Measurements from ENCODE around the gene MLYCD. TPM values are rescaled to one million over a fixed set of nuclear protein-coding genes. Genes with fewer than 3 reads are reported as not detected.
"Not testable (repeated sequence)": the region's sequence is repeated elsewhere in the genome, so short reads cannot be mapped to it uniquely, and the experiment has no call there.

The MLYCD gene
- total and polyA plus RNA-seq, 2 donors from 2014 or later = 8.8 to 9.1 TPM

DNA sequence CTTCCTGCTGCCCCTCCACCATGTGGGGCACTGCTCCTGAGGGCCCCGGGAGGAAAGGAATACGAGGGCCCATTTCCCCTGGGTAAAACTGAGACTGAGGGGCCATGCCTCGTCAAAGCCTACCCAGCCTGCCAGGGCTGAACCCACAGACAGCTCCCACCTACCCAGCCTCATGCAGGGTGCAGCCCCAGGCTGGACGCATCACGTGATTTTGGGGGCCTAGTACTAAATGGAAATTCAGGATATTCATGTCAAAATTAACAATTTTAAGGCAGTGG lies 50.7 kb downstream of the MLYCD start:
- Histone ChIP-seq H3K36me3 (ENCODE audit: control insufficient read depth in 2 of 3, insufficient read depth in 3 of 3, low read length in 3 of 3) (no peaks in the 10 kb centered on the region), H3K27me3 (ENCODE audit: control insufficient read depth, insufficient read depth, low read length) (no peaks in the 10 kb centered on the region), H3K9ac (ENCODE audit: low read length in 3 of 3) (no peak overlapping the region), H3K27ac (ENCODE audit: low read depth in 2 of 2, low read length in 2 of 2) (no peak overlapping the region), H3K9me3 (ENCODE audit: control insufficient read depth in 2 of 3, insufficient read depth in 1 of 3, low read length in 3 of 3) (no peaks in the 10 kb centered on the region), H3K4me3 (ENCODE audit: low read length in 3 of 3) (no peak overlapping the region), H3K4me1 (ENCODE audit: control insufficient read depth in 2 of 3, insufficient read depth in 2 of 3, low read depth in 1 of 3, low read length in 3 of 3) (peaks cover 0 to 19% (median 5%) of the 10 kb centered on the region in 3 donors)
- intact Hi-C loops (cut with DNase I) = no loop called here
- DNase-seq (no peak), FAIRE-seq (no peak)
- TF ChIP-seq, protein P1, sequence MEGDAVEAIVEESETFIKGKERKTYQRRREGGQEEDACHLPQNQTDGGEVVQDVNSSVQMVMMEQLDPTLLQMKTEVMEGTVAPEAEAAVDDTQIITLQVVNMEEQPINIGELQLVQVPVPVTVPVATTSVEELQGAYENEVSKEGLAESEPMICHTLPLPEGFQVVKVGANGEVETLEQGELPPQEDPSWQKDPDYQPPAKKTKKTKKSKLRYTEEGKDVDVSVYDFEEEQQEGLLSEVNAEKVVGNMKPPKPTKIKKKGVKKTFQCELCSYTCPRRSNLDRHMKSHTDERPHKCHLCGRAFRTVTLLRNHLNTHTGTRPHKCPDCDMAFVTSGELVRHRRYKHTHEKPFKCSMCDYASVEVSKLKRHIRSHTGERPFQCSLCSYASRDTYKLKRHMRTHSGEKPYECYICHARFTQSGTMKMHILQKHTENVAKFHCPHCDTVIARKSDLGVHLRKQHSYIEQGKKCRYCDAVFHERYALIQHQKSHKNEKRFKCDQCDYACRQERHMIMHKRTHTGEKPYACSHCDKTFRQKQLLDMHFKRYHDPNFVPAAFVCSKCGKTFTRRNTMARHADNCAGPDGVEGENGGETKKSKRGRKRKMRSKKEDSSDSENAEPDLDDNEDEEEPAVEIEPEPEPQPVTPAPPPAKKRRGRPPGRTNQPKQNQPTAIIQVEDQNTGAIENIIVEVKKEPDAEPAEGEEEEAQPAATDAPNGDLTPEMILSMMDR (IDR thresholded peaks at IDR 0.05; ENCODE audit: borderline replicate concordance, extremely low read depth, insufficient read depth) = no peak

DNA sequence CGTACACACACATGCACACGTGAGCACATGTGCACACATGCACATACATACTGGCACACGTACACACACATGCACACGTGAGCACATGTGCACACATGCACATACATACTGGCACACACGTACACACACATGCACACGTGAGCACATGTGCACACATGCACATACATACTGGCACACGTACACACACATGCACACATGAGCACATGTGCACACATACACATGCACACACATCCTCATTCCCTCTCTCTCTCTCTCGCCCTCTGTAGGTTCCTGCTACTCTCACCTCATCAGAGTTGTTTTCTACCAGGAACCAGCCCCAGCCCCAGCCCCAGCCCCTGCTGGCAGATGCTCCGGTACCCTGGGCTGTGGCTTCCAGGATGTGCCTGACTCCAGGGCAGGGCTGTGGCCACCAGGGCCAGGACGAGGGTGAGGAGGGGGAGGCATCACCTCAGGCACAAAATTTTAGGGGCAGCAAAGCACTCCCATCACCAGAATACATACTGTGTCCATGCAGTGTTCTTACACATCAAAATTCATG lies 52.0 kb downstream of the MLYCD start:
- FAIRE-seq; H3K4me3 ChIP-seq (ENCODE audit: low read length in 3 of 3); H3K27ac ChIP-seq (ENCODE audit: low read depth in 2 of 2, low read length in 2 of 2); DNase-seq; H3K9me3 ChIP-seq (ENCODE audit: control insufficient read depth in 2 of 3, insufficient read depth in 1 of 3, low read length in 3 of 3); H3K27me3 ChIP-seq (ENCODE audit: control insufficient read depth, insufficient read depth, low read length); intact Hi-C loops (cut with DNase I); H3K36me3 ChIP-seq (ENCODE audit: control insufficient read depth in 2 of 3, insufficient read depth in 3 of 3, low read length in 3 of 3); H3K9ac ChIP-seq (ENCODE audit: low read length in 3 of 3): not testable (repeated sequence)
- peaks cover 0 to 19% (median 7%) of the 10 kb centered on the region in 3 donors for H3K4me1 ChIP-seq (ENCODE audit: control insufficient read depth in 2 of 3, insufficient read depth in 2 of 3, low read depth in 1 of 3, low read length in 3 of 3)

DNA sequence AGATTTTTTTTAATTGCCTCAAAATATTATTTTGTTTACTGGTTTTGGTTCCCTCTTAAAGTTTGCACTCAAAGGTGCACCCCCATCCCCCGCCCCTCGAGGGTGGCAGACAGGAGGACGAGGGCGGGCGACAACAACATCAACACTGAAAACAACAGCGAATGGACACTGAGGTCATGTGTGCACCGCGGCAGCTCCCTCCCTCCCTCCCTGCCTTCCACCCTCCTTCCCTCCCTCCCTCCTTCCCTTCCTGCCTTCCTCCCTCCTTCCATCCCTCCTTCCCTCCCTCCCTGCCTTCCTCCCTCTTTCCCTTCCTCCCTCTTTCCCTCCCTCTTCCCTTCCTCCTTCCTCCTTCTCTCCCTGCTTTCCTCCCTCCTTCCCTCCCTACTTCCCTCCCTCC lies 52.6 kb downstream of the MLYCD start:
- no peak overlapping the region for H3K4me3 ChIP-seq (ENCODE audit: low read length in 3 of 3)
- H3K27ac ChIP-seq (ENCODE audit: low read depth in 2 of 2, low read length in 2 of 2) = no peak overlapping the region
- TF ChIP-seq, protein P1 (IDR thresholded peaks at IDR 0.05; ENCODE audit: borderline replicate concordance, extremely low read depth, insufficient read depth) = no peak
- H3K9me3 ChIP-seq (ENCODE audit: control insufficient read depth in 2 of 3, insufficient read depth in 1 of 3, low read length in 3 of 3) = no peaks in the 10 kb centered on the region
- H3K9ac ChIP-seq (ENCODE audit: low read length in 3 of 3) = no peak overlapping the region
- peaks cover 0 to 19% (median 7%) of the 10 kb centered on the region in 3 donors for H3K4me1 ChIP-seq (ENCODE audit: control insufficient read depth in 2 of 3, insufficient read depth in 2 of 3, low read depth in 1 of 3, low read length in 3 of 3)
- no peaks in the 10 kb centered on the region for H3K36me3 ChIP-seq (ENCODE audit: control insufficient read depth in 2 of 3, insufficient read depth in 3 of 3, low read length in 3 of 3)
- DNase-seq (no peak), FAIRE-seq (no peak)
- intact Hi-C loops (cut with DNase I) = no loop called here
- no peaks in the 10 kb centered on the region for H3K27me3 ChIP-seq (ENCODE audit: control insufficient read depth, insufficient read depth, low read length)

DNA sequence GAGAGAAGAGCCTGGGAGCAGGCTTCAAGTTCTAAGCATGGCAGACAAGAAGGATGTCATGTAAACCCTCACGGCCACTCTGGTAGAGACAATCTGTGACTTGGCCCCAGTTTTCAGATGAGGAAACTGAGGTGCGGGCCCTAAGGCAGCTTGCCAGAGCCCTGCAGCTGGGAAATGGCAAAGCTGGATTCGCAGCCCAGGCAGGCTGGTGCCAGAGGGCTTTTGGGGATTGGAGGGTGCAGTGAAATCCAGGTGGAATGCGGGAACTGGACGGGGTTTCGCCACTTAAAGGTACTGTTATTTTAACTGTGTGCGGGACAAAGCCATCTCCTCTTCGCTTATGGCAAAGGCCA lies 53.6 kb downstream of the MLYCD start:
- Histone ChIP-seq H3K9me3 (ENCODE audit: control insufficient read depth in 2 of 3, insufficient read depth in 1 of 3, low read length in 3 of 3) (no peaks in the 10 kb centered on the region), H3K27me3 (ENCODE audit: control insufficient read depth, insufficient read depth, low read length) (no peaks in the 10 kb centered on the region), H3K9ac (ENCODE audit: low read length in 3 of 3) (peak overlapping the region in 2 of 3 donors; percentile 37 to 94), H3K27ac (ENCODE audit: low read depth in 2 of 2, low read length in 2 of 2) (peak overlapping the region; percentile 81 to 99), H3K4me1 (ENCODE audit: control insufficient read depth in 2 of 3, insufficient read depth in 2 of 3, low read depth in 1 of 3, low read length in 3 of 3) (peaks cover 0 to 19% (median 7%) of the 10 kb centered on the region in 3 donors), H3K4me3 (ENCODE audit: low read length in 3 of 3) (peak overlapping the region in 2 of 3 donors; percentile 47 to 91), H3K36me3 (ENCODE audit: control insufficient read depth in 2 of 3, insufficient read depth in 3 of 3, low read length in 3 of 3) (no peaks in the 10 kb centered on the region)
- intact Hi-C loops (cut with DNase I) = no loop called here
- DNase-seq = no peak
- TF ChIP-seq, protein P1 (IDR thresholded peaks at IDR 0.05; ENCODE audit: borderline replicate concordance, extremely low read depth, insufficient read depth) = no peak
- FAIRE-seq = no peak

Measured in kidney (tissue), 14 donors.